Dedifferentiated amniotic fluid mesenchymal stem cell (primary cell): ENCODE results near the gene SCARB1.
"Not testable (repeated sequence)": the region's sequence is repeated elsewhere in the genome, so short reads cannot be mapped to it uniquely, and the experiment has no call there.

Experiments
- DNase-seq: peaks from one replicate; pipeline ENCODE4 v3.0.0-alpha.2; 2016; ENCODE audit errors: extremely low spot score

The SCARB1 gene

GRCh38 chr12:124883263-124884130, 19.8 kb upstream of the SCARB1 start:
- DNase-seq, result no peak

- no peak for DNase-seq
These were observed 17.5 kb upstream of the SCARB1 start for GRCh38 chr12:124881123-124881522.

GRCh38 chr12:124880335-124880734, 16.7 kb upstream of the SCARB1 start:
- DNase-seq, result not testable (repeated sequence)

- no peak for DNase-seq
These were observed 15.3 kb upstream of the SCARB1 start for GRCh38 chr12:124878795-124879516.

GRCh38 chr12:124877423-124877822, 13.8 kb upstream of the SCARB1 start:
- no peak for DNase-seq

- no peak for DNase-seq
These were observed 12.5 kb upstream of the SCARB1 start for GRCh38 chr12:124876171-124876570.

GRCh38 chr12:124875803-124876132, 12.1 kb upstream of the SCARB1 start:
- no peak for DNase-seq

GRCh38 chr12:124874988-124875802, 11.5 kb upstream of the SCARB1 start:
- DNase-seq, result no peak

GRCh38 chr12:124874188-124874587, 10.5 kb upstream of the SCARB1 start:
- DNase-seq, result no peak

GRCh38 chr12:124872068-124872719, 8.5 kb upstream of the SCARB1 start:
- no peak for DNase-seq

- DNase-seq, result no peak
These were observed 7.6 kb upstream of the SCARB1 start for GRCh38 chr12:124871297-124871696.

- no peak for DNase-seq
These were observed 6.9 kb upstream of the SCARB1 start for GRCh38 chr12:124870515-124870914.

GRCh38 chr12:124869059-124869665, 5.5 kb upstream of the SCARB1 start:
- no peak for DNase-seq

- no peak for DNase-seq
These were observed 4.8 kb upstream of the SCARB1 start for GRCh38 chr12:124868252-124869058.

GRCh38 chr12:124867401-124867930, 3.8 kb upstream of the SCARB1 start:
- no peak for DNase-seq

GRCh38 chr12:124866883-124867400, 3.3 kb upstream of the SCARB1 start:
- no peak for DNase-seq

GRCh38 chr12:124866195-124866882, 2.7 kb upstream of the SCARB1 start:
- DNase-seq, result no peak

GRCh38 chr12:124865728-124866127, 2.1 kb upstream of the SCARB1 start:
- DNase-seq, result no peak

GRCh38 chr12:124864326-124864752, 675 bp upstream of the SCARB1 start:
- DNase-seq, result no peak
